ENCODE measurements around the gene CIB1.

CIB1 gene

GRCh38 chr15:90230071-90230494, 3.7 kb downstream of the CIB1 start:
- DNase-seq (ENCODE audit: low spot score) = no peak
- in situ Hi-C loops (cut with MboI; ENCODE audit: low pct_unique_long_range_greater_than_20kb, low sequenced_read_pairs, unreplicated experiment) = no loop called here
- no peak for TF ChIP-seq CTCF (IDR thresholded peaks at IDR 0.05; ENCODE audit: extremely low read depth, insufficient read depth, missing control alignments)

- in situ Hi-C loops (cut with MboI; ENCODE audit: low pct_unique_long_range_greater_than_20kb, low sequenced_read_pairs, unreplicated experiment) = no loop called here
- no peak for TF ChIP-seq CTCF (IDR thresholded peaks at IDR 0.05; ENCODE audit: extremely low read depth, insufficient read depth, missing control alignments)
- no peak for DNase-seq (ENCODE audit: low spot score)
Observed at GRCh38 chr15:90228960-90229359, 4.8 kb downstream of the CIB1 start.

GRCh38 chr15:90227816-90228772, 5.6 kb downstream of the CIB1 start:
- no peak for DNase-seq (ENCODE audit: low spot score)
- no peak for TF ChIP-seq CTCF (IDR thresholded peaks at IDR 0.05; ENCODE audit: extremely low read depth, insufficient read depth, missing control alignments)
- in situ Hi-C loops (cut with MboI; ENCODE audit: low pct_unique_long_range_greater_than_20kb, low sequenced_read_pairs, unreplicated experiment) = no loop called here

- no peak for DNase-seq (ENCODE audit: low spot score)
- in situ Hi-C loops (cut with MboI; ENCODE audit: low pct_unique_long_range_greater_than_20kb, low sequenced_read_pairs, unreplicated experiment) = no loop called here
- TF ChIP-seq CTCF (IDR thresholded peaks at IDR 0.05; ENCODE audit: extremely low read depth, insufficient read depth, missing control alignments) = no peak
Observed at GRCh38 chr15:90227336-90227735, 6.4 kb downstream of the CIB1 start.

- in situ Hi-C loops (cut with MboI; ENCODE audit: low pct_unique_long_range_greater_than_20kb, low sequenced_read_pairs, unreplicated experiment) = no loop called here
- no peak for TF ChIP-seq CTCF (IDR thresholded peaks at IDR 0.05; ENCODE audit: extremely low read depth, insufficient read depth, missing control alignments)
- DNase-seq (ENCODE audit: low spot score) = no peak
Observed at GRCh38 chr15:90225504-90226234, 8.1 kb downstream of the CIB1 start.

GRCh38 chr15:90225047-90225446, 8.7 kb downstream of the CIB1 start:
- in situ Hi-C loops (cut with MboI; ENCODE audit: low pct_unique_long_range_greater_than_20kb, low sequenced_read_pairs, unreplicated experiment) = no loop called here
- no peak for TF ChIP-seq CTCF (IDR thresholded peaks at IDR 0.05; ENCODE audit: extremely low read depth, insufficient read depth, missing control alignments)
- DNase-seq (ENCODE audit: low spot score) = no peak

All from GM13977 (cell line).